Stimulated activated CD4-positive, alpha-beta T cell treated with anti-CD3 and anti-CD28 coated beads, Interleukin-1b, Interleukin-23, amount 100 ng/mL, for 24 hours (primary cell): ENCODE results near the gene MARCOL.

Source experiments
- DNase-seq, 4 experiments: peaks; one replicate each; pipeline ENCODE4 v3.0.0-alpha.2; 2020; ENCODE audit warnings: low read depth in 4 of 4, low spot score in 1 of 4

The MARCOL gene

GRCh38 chr5:148238418-148238794, at the start of gene MARCOL:
Gene MARCOL, plus strand, starts transcription at chr5:148238525. Its CDS starts 73 bp downstream, at chr5:148238598.
- no peak for DNase-seq

GRCh38 chr5:148191010-148191409, 47.3 kb upstream of the MARCOL start:
- DNase-seq: no peak

- DNase-seq: no peak
Observed at GRCh38 chr5:148193202-148193601, 45.1 kb upstream of the MARCOL start.

- DNase-seq: no peak
Observed at GRCh38 chr5:148201151-148201550, 37.2 kb upstream of the MARCOL start.

GRCh38 chr5:148202531-148203203, 35.7 kb upstream of the MARCOL start, which contains the start of gene SPINK6:
Gene SPINK6, plus strand, starts transcription at chr5:148203042. Its CDS starts 55 bp downstream, at chr5:148203097.
- no peak for DNase-seq

- no peak for DNase-seq
Observed at GRCh38 chr5:148205044-148205806, 33.1 kb upstream of the MARCOL start.

GRCh38 chr5:148205865-148206264, 32.5 kb upstream of the MARCOL start:
- DNase-seq: no peak

- no peak for DNase-seq
Observed at GRCh38 chr5:148206620-148207019, 31.7 kb upstream of the MARCOL start.

GRCh38 chr5:148208226-148208625, 30.1 kb upstream of the MARCOL start:
- no peak for DNase-seq

- no peak for DNase-seq
Observed at GRCh38 chr5:148209151-148209770, 29.1 kb upstream of the MARCOL start.

- no peak for DNase-seq
Observed at GRCh38 chr5:148214665-148215185, 23.6 kb upstream of the MARCOL start.

GRCh38 chr5:148221508-148221907, 16.8 kb upstream of the MARCOL start:
- no peak for DNase-seq

- no peak for DNase-seq
Observed at GRCh38 chr5:148224117-148224742, 14.1 kb upstream of the MARCOL start.

- no peak for DNase-seq
Observed at GRCh38 chr5:148228392-148228984, 9.8 kb upstream of the MARCOL start.

- no peak for DNase-seq
Observed at GRCh38 chr5:148229840-148230239, 8.5 kb upstream of the MARCOL start.

- DNase-seq: no peak
Observed at GRCh38 chr5:148230240-148230639, 8.1 kb upstream of the MARCOL start.

GRCh38 chr5:148237785-148238417, 424 bp upstream of the MARCOL start:
- no peak for DNase-seq

- no peak for DNase-seq
Observed at GRCh38 chr5:148248894-148249293, 10.6 kb downstream of the MARCOL start.

- DNase-seq: no peak
Observed at GRCh38 chr5:148255456-148255855, 17.1 kb downstream of the MARCOL start.

- no peak for DNase-seq
Observed at GRCh38 chr5:148259288-148259687, 21.0 kb downstream of the MARCOL start.

GRCh38 chr5:148261221-148261620, 22.9 kb downstream of the MARCOL start:
- DNase-seq: no peak
